Calu3 (cell line): ENCODE results near the gene C5AR2. TPM values are rescaled to one million over a fixed set of nuclear protein-coding genes. Genes with fewer than 3 reads are reported as not detected.

Source experiments
- BruUV-seq: library from RNA; stranded (reverse); fragments of 400-500 nt; replicated peaks from 2 replicates; lab custom pipeline; 2021; lab: Mats Ljungman, UMichigan
- CTCF ChIA-PET: fragments of 300-600 bp; sonication (Branson Sonifier 250); formaldehyde crosslinking; loops from one replicate; lab custom pipeline; 2022; ENCODE audit warnings: antibody characterized with exemption; lab: Charles Lee
- DNase-seq: peaks from one replicate; pipeline ENCODE4 v3.0.0; 2022
- H3K27ac Mint-ChIP-seq: one replicate; pipeline ENCODE4 v1.8.0; 2022; ENCODE audit warnings: mixed read lengths; ENCODE audit not compliant: unreplicated experiment
- H3K27me3 Mint-ChIP-seq: one replicate; pipeline ENCODE4 v1.8.0; 2022; ENCODE audit warnings: mixed read lengths; ENCODE audit not compliant: unreplicated experiment
- H3K36me3 Mint-ChIP-seq: one replicate; pipeline ENCODE4 v1.8.0; 2022; ENCODE audit warnings: mild to moderate bottlenecking, moderate library complexity, mixed read lengths; ENCODE audit not compliant: insufficient read depth, unreplicated experiment
- H3K4me1 Mint-ChIP-seq: one replicate; pipeline ENCODE4 v1.8.0; 2022; ENCODE audit warnings: mild to moderate bottlenecking, low read depth, mixed read lengths; ENCODE audit not compliant: unreplicated experiment
- H3K4me3 Mint-ChIP-seq: one replicate; pipeline ENCODE4 v1.8.0; 2022; ENCODE audit warnings: mild to moderate bottlenecking, low read depth, moderate library complexity, mixed read lengths; ENCODE audit not compliant: unreplicated experiment
- H3K9me3 Mint-ChIP-seq: one replicate; pipeline ENCODE4 v1.8.0; 2022; ENCODE audit warnings: low read depth, mixed read lengths; ENCODE audit not compliant: unreplicated experiment
- CTCF ChIP-seq: fragments of 200-600 bp; IDR thresholded peaks from one replicate; pipeline ENCODE4 v1.8.0; 2022; ENCODE audit warnings: antibody characterized with exemption; ENCODE audit not compliant: unreplicated experiment
- intact Hi-C: fragments of 100-400 bp; cut with micrococcal nuclease; formaldehyde crosslinking; loops from one replicate; pipeline ENCODE4 v1.10.0; 2022; ENCODE audit not compliant: unreplicated experiment
- total RNA-seq: library from RNA; stranded (reverse); gene quantifications from 2 replicates; pipeline ENCODE4 v1.2.3, GENCODE V29; 2022

The C5AR2 gene
- total RNA-seq, 1 experiment from 2014 or later, result 0.31 TPM

GRCh38 chr19:47374876-47375693, 43.1 kb downstream of the C5AR2 start:
- H3K36me3 Mint-ChIP-seq, result peaks cover 69% of the 10 kb centered on the region
- intact Hi-C loops, result no loop called here
- H3K4me1 Mint-ChIP-seq, result no peaks in the 10 kb centered on the region
- CTCF ChIA-PET, result no interaction called here
- TF ChIP-seq CTCF, result no peak
- no TSS peak for BruUV-seq
- no peak overlapping the region for H3K27ac Mint-ChIP-seq
- H3K27me3 Mint-ChIP-seq, result no peaks in the 10 kb centered on the region
- no peaks in the 10 kb centered on the region for H3K9me3 Mint-ChIP-seq
- no peak overlapping the region for H3K4me3 Mint-ChIP-seq
- no peak for DNase-seq

GRCh38 chr19:47375694-47376588, 44.0 kb downstream of the C5AR2 start:
- Mint-ChIP-seq H3K4me1 (no peaks in the 10 kb centered on the region), H3K4me3 (no peak overlapping the region), H3K27ac (peak overlapping the region; percentile 65), H3K9me3 (no peaks in the 10 kb centered on the region), H3K27me3 (no peaks in the 10 kb centered on the region), H3K36me3 (peaks cover 70% of the 10 kb centered on the region)
- BruUV-seq, result no TSS peak
- TF ChIP-seq CTCF, result no peak
- CTCF ChIA-PET, result no interaction called here
- DNase-seq, result no peak
- intact Hi-C loops, result no loop called here

DNA sequence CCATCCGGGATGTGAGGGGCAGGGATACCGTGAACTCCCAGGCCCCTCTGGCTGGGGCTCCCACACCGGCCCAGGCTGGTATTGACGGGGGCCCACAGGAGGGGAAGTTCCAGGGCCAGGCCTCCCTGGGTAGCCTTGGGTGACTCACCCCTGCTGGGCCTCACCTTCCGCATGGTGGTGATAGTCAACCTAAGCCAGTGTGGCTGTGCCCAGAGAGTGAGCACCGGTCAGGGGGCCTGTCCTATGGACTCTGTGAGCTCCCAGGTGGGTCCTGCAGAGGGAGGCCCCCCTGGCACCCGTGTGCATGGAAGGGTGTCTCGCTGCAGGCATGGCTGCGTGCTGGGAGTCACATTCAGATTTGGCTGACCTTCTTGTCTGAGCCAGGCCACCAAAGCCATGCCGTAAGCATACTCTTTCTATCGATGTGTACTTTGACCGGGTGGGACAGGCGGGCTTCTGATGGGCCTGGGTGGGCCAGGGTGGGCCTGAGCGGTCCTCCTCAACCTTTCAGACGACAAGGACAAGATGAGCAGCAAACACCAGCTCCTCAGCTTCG, 44.7 kb downstream of the C5AR2 start:
- TF ChIP-seq CTCF, result no peak
- intact Hi-C loops, result no loop called here
- no TSS peak for BruUV-seq
- Mint-ChIP-seq H3K27ac (peak overlapping the region; percentile 65), H3K4me3 (no peak overlapping the region), H3K9me3 (no peaks in the 10 kb centered on the region), H3K27me3 (no peaks in the 10 kb centered on the region), H3K36me3 (peaks cover 74% of the 10 kb centered on the region), H3K4me1 (no peaks in the 10 kb centered on the region)
- DNase-seq, result no peak
- CTCF ChIA-PET, result interaction anchor here (0.6 kb wide), 1 partner anchor 36 kb away, joined by 3 read pairs; no protein-coding TSS in a partner anchor

- CTCF ChIA-PET, result no interaction called here
- intact Hi-C loops, result no loop called here
- TF ChIP-seq CTCF, result no peak
- no peaks in the 10 kb centered on the region for H3K4me1 Mint-ChIP-seq
- H3K4me3 Mint-ChIP-seq, result no peak overlapping the region
- peaks cover 75% of the 10 kb centered on the region for H3K36me3 Mint-ChIP-seq
- BruUV-seq, result no TSS peak
- H3K9me3 Mint-ChIP-seq, result no peaks in the 10 kb centered on the region
- DNase-seq, result no peak
- H3K27ac Mint-ChIP-seq, result no peak overlapping the region
- H3K27me3 Mint-ChIP-seq, result no peaks in the 10 kb centered on the region
Measured at GRCh38 chr19:47377208-47377701, 45.3 kb downstream of the C5AR2 start.
